Smooth muscle cell (in vitro differentiated cells): ENCODE results near the gene ATP6V1G2. TPM values are rescaled to one million over a fixed set of nuclear protein-coding genes. Genes with fewer than 3 reads are reported as not detected.

Experiments used
- DNase-seq: peaks from one replicate; lab custom pipeline; 2025; ENCODE audit not compliant: unreplicated experiment; lab: John Stamatoyannopoulos, UW
- H2AFZ ChIP-seq: fragments of 200-600 bp; sonication (generic); 2 replicates; pipeline ENCODE4 v1.6.0; 2016; ENCODE audit warnings: antibody characterized with exemption, low read depth, mild to moderate bottlenecking
- H3F3A ChIP-seq: fragments of 200-600 bp; sonication (generic); 2 replicates; pipeline ENCODE4 v1.6.0; 2017; ENCODE audit warnings: antibody characterized with exemption, low read depth
- H3K27ac ChIP-seq: fragments of 200-600 bp; sonication (generic); 2 replicates; pipeline ENCODE4 v1.5.1; 2016; ENCODE audit warnings: low read depth, mild to moderate bottlenecking
- H3K27me3 ChIP-seq: fragments of 200-600 bp; sonication (generic); 2 replicates; pipeline ENCODE4 v1.6.1; 2016; ENCODE audit warnings: low read depth, mild to moderate bottlenecking
- H3K36me3 ChIP-seq: fragments of 200-600 bp; sonication (generic); 2 replicates; pipeline ENCODE4 v1.5.1; 2016; ENCODE audit warnings: low read depth
- H3K4me1 ChIP-seq: fragments of 200-600 bp; sonication (generic); 2 replicates; pipeline ENCODE4 v1.5.1; 2016; ENCODE audit warnings: low read depth
- H3K4me2 ChIP-seq: fragments of 200-600 bp; sonication (generic); 2 replicates; pipeline ENCODE4 v1.6.0; 2016; ENCODE audit warnings: mild to moderate bottlenecking
- H3K4me3 ChIP-seq: fragments of 200-600 bp; sonication (generic); 2 replicates; pipeline ENCODE4 v1.5.1; 2016; ENCODE audit warnings: mild to moderate bottlenecking
- H3K79me2 ChIP-seq: fragments of 200-600 bp; sonication (generic); 2 replicates; pipeline ENCODE4 v1.6.0; 2016; ENCODE audit warnings: low read depth, mild to moderate bottlenecking
- H3K9ac ChIP-seq: fragments of 200-600 bp; sonication (generic); 2 replicates; pipeline ENCODE4 v1.6.0; 2016; ENCODE audit warnings: low read depth
- H3K9me3 ChIP-seq: fragments of 200-600 bp; sonication (generic); replicated peaks from 2 replicates; pipeline ENCODE4 v1.5.1; 2016; ENCODE audit warnings: low read depth
- H4K20me1 ChIP-seq: fragments of 200-600 bp; sonication (generic); 2 replicates; pipeline ENCODE4 v1.6.0; 2016; ENCODE audit warnings: low read depth
- WGBS: methylation state at CpG from one replicate; pipeline ENCODE4 v1.1.7; 2016; ENCODE audit warnings: low lambda C conversion rate; 5-methylcytosine and 5-hydroxymethylcytosine counted together
- polyA plus RNA-seq: library from polyadenylated mRNA; unstranded; fragments of >200 nt; fragmentation: Nextera tagmentation; extraction: Ambion mirVana; gene quantifications from 2 replicates; pipeline ENCODE4 v1.2.1, GENCODE V29; 2016
- total RNA-seq: library from RNA; depleted of rRNA; stranded (reverse); fragments of >200 nt; gene quantifications from 2 replicates; pipeline ENCODE4 v1.2.3, GENCODE V29; 2014
- TF ChIP-seq, protein P1 (sequence below): fragments of 200-600 bp; sonication (generic); IDR thresholded peaks from 2 replicates; pipeline ENCODE4 v1.5.1; 2017; ENCODE audit warnings: borderline replicate concordance, mild to moderate bottlenecking, antibody characterized with exemption; ENCODE audit not compliant: insufficient read depth, poor library complexity, severe bottlenecking

ATP6V1G2 gene
- total and polyA plus RNA-seq, 2 experiments from 2014 or later = 1.0 to 2.4 TPM

DNA sequence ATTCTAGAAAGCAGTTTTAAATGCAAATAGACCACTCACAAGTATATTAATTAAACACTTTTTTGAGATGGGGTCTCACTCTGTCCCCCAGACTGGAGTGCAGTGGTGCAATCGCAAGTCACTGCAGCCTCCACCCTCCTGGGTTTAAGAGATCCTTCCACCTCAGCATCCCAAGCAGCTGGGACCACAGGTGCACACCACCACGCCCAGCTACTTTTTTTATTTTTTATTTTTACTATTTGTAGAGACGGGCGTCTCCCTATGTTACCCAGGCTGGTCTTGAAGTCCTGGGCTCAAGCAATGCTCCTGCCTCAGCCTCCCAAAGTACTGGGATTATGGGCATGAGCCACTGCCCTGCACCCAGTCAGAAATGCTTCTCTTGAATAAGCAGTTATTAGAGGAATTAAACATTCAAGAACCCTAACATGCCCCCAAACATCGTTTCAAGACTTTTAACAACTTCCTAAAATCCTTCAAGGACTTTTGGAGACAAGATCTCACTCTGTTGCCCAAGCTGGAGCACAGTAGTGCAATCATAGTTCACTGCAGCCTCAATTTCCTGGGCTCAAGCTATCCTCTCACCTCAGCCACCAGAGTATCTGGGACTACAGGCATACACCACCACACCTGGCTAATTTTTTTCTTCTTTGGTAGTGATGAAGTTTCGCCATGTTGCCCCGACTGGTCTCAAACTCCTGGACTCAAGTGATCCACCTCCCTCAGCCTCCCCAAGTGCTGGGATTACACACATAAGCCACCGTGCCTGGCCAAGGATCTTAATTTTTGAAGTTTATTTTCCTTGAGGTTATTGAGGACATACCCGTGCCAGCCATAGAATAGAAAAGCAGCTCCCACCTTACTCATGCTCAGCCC lies 14.4 kb downstream of the ATP6V1G2 start:
- WGBS = 85% methylated on average over 9 of the region's 9 CpGs
- Histone ChIP-seq H3K4me2 (no peak overlapping the region), H3K27me3 (no peaks in the 10 kb centered on the region), H4K20me1 (peaks cover 77% of the 10 kb centered on the region), H3K9ac (no peak overlapping the region), H2AFZ (no peak overlapping the region), H3K4me1 (no peaks in the 10 kb centered on the region), H3F3A (peaks cover 32% of the 10 kb centered on the region), H3K79me2 (peaks cover 18% of the 10 kb centered on the region), H3K27ac (no peak overlapping the region), H3K36me3 (peaks cover 27% of the 10 kb centered on the region), H3K9me3 (no peaks in the 10 kb centered on the region), H3K4me3 (no peak overlapping the region)
- DNase-seq = no peak
- TF ChIP-seq, protein P1, sequence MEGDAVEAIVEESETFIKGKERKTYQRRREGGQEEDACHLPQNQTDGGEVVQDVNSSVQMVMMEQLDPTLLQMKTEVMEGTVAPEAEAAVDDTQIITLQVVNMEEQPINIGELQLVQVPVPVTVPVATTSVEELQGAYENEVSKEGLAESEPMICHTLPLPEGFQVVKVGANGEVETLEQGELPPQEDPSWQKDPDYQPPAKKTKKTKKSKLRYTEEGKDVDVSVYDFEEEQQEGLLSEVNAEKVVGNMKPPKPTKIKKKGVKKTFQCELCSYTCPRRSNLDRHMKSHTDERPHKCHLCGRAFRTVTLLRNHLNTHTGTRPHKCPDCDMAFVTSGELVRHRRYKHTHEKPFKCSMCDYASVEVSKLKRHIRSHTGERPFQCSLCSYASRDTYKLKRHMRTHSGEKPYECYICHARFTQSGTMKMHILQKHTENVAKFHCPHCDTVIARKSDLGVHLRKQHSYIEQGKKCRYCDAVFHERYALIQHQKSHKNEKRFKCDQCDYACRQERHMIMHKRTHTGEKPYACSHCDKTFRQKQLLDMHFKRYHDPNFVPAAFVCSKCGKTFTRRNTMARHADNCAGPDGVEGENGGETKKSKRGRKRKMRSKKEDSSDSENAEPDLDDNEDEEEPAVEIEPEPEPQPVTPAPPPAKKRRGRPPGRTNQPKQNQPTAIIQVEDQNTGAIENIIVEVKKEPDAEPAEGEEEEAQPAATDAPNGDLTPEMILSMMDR = no peak

DNA sequence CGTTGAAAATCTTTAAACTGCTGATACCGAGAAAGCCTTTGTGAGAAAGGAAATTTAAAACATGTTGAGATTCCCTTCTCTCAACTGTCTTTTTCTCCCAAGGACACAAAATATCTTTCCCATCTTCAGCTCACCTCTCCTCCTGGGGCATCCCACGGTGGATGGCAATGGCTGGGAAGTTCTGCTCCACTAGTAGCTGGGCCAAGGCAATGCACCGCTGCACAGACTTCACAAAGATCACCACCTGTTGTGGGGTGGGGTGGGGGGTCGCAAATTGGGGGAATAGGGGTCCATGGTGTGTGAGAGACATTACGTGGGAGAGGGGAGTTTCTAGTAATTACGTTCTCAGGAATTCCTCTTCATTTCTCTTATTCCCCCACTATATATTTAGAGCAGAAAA lies 15.2 kb downstream of the ATP6V1G2 start:
- Histone ChIP-seq H3F3A (peaks cover 32% of the 10 kb centered on the region), H3K4me1 (no peaks in the 10 kb centered on the region), H2AFZ (no peak overlapping the region), H3K79me2 (peaks cover 9% of the 10 kb centered on the region), H3K36me3 (peaks cover 25% of the 10 kb centered on the region), H3K9ac (no peak overlapping the region), H3K9me3 (no peaks in the 10 kb centered on the region), H4K20me1 (peaks cover 69% of the 10 kb centered on the region), H3K4me3 (no peak overlapping the region), H3K27ac (no peak overlapping the region), H3K4me2 (no peak overlapping the region), H3K27me3 (no peaks in the 10 kb centered on the region)
- no peak for DNase-seq
- WGBS = 98% methylated on average over 7 of the region's 7 CpGs
- TF ChIP-seq, protein P1 = no peak

DNA sequence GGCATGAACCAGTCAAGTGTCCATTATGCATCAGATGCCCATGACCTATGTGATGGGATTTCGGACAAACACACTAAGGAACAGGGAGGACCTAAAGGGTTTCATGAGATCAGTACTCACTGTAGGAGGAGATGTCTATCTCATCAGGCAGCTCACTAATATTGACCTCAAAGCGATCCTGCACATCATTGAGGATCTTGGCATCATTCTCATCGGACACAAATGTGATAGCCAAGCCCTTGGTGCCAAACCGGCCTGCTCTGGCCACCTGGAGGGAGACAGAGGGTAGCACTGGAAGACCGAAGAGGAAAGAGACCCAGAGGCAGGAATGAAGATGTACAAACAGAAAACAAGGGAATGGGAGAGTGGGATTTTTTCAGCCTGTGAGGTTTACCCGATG lies 15.7 kb downstream of the ATP6V1G2 start:
- H4K20me1 ChIP-seq = peaks cover 64% of the 10 kb centered on the region
- TF ChIP-seq, protein P1 = no peak
- H3K9me3 ChIP-seq = no peaks in the 10 kb centered on the region
- no peak overlapping the region for H2AFZ ChIP-seq
- no peak overlapping the region for H3K9ac ChIP-seq
- H3K4me1 ChIP-seq = no peaks in the 10 kb centered on the region
- H3F3A ChIP-seq = peaks cover 32% of the 10 kb centered on the region
- 77% methylated on average over 6 of the region's 6 CpGs for WGBS
- no peak for DNase-seq
- H3K4me3 ChIP-seq = no peak overlapping the region
- no peak overlapping the region for H3K4me2 ChIP-seq
- H3K27me3 ChIP-seq = no peaks in the 10 kb centered on the region
- peaks cover 4% of the 10 kb centered on the region for H3K79me2 ChIP-seq
- H3K36me3 ChIP-seq = peaks cover 20% of the 10 kb centered on the region
- no peak overlapping the region for H3K27ac ChIP-seq
